ENCODE measurements around the gene NEK6. TPM values are rescaled to one million over a fixed set of nuclear protein-coding genes. Genes with fewer than 3 reads are reported as not detected.

Gene NEK6
- total and polyA plus RNA-seq, 3 donors from 2014 or later: 11.5 to 21.5 (median 21.4) TPM

DNA sequence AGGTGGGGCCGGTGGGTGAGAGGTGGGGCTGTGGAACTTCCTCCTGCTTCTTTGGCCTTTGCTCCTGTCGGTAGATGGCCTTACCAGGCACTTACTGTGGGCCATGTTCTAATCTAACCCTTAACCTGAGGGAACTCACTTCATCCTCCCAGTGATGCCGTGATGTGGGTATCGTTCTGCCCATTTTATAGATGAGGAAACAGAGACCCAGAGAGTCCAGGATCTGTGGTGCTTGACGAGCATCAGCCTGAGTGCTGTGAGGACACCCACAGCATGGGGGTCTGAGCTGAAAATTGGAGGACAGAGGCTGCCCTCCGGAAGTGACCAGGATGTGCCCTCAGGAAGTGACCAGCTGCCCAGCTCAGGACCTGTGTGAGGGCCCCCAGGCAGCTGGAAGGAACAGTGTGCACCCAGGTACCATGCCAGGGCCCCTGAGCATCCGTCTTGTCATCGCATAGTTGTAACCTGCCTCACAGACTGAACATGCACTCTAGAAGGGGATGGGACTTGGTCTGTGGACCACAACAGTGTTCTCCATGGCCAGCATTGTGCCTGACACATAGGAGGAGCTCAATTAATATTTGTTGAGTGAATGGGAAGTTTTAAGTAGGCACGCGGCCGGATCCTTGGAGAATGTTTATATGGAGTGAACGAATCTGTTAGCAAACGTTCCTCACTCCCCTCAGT lies 8.5 kb downstream of the NEK6 start:
- Histone ChIP-seq H3K27ac (no peak overlapping the region), H3K27me3 (no peaks in the 10 kb centered on the region), H3K9me3 (no peaks in the 10 kb centered on the region), H3K36me3 (ENCODE audit: low read depth, missing control alignments) (no peaks in the 10 kb centered on the region), H3K4me3 (no peak overlapping the region), H3K4me1 (peaks cover 18% of the 10 kb centered on the region)
- intact Hi-C loops (cut with DNase I; ENCODE audit: low total_unique reads): no loop called here
- WGBS, 2 donors: 88 to 89% methylated on average over 13 of the region's 13 CpGs
- TF ChIP-seq, protein P1, sequence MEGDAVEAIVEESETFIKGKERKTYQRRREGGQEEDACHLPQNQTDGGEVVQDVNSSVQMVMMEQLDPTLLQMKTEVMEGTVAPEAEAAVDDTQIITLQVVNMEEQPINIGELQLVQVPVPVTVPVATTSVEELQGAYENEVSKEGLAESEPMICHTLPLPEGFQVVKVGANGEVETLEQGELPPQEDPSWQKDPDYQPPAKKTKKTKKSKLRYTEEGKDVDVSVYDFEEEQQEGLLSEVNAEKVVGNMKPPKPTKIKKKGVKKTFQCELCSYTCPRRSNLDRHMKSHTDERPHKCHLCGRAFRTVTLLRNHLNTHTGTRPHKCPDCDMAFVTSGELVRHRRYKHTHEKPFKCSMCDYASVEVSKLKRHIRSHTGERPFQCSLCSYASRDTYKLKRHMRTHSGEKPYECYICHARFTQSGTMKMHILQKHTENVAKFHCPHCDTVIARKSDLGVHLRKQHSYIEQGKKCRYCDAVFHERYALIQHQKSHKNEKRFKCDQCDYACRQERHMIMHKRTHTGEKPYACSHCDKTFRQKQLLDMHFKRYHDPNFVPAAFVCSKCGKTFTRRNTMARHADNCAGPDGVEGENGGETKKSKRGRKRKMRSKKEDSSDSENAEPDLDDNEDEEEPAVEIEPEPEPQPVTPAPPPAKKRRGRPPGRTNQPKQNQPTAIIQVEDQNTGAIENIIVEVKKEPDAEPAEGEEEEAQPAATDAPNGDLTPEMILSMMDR (IDR thresholded peaks at IDR 0.05): no peak
- no peak for TF ChIP-seq POLR2A (IDR thresholded peaks at IDR 0.05)
- DNase-seq: no peak

DNA sequence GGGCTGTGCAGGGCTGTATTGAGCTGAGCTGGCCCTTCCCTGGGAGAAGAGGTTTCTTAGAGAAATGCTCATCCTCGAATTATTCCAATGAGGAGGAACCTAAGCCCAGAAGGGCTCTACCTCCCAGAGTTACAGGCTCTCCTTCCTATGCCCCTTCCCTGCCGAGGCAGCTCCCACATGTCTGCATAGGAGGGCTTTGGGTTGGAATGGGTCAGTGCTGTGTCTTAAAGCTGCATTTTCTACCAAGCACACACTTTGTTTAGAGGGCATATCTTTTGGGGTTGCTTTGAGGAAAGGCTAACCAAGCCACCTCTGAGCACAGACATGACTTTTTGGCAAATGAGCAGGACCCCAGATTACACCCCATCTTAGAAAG lies 9.1 kb downstream of the NEK6 start:
- Histone ChIP-seq H3K27ac (no peak overlapping the region), H3K27me3 (no peaks in the 10 kb centered on the region), H3K4me1 (peaks cover 14% of the 10 kb centered on the region), H3K9me3 (no peaks in the 10 kb centered on the region), H3K4me3 (no peak overlapping the region), H3K36me3 (ENCODE audit: low read depth, missing control alignments) (no peaks in the 10 kb centered on the region)
- no peak for TF ChIP-seq POLR2A (IDR thresholded peaks at IDR 0.05)
- TF ChIP-seq, protein P1 (IDR thresholded peaks at IDR 0.05): no peak
- 73 to 86% methylated on average over 2 of the region's 2 CpGs for WGBS, 2 donors
- intact Hi-C loops (cut with DNase I; ENCODE audit: low total_unique reads): no loop called here
- DNase-seq: no peak

DNA sequence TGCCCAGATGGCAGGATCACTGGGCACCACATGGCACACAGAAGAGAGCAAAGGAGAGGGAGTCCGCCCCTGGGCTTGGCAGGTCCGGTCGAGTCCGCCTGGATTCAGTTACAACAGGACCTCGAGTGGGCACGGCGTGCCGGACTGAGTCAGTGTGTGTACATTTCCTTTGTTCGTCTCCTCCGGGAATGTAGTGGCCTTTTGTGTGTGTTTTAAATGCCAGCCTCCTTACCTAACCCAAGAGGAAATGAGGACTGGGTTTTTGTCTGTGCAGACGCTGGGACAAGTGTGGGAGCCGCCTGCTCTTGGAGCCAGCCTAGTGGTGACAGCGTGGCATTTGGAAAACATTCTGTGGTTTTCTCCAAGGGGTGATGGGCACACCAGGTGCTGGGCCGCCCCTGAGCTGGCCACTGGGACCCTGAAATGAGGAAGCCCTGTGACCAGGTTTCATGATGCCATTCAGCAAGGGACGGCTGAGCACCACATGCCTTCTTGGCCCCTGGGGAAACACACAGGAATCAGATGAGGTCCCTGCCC lies 9.6 kb downstream of the NEK6 start:
- Histone ChIP-seq H3K36me3 (ENCODE audit: low read depth, missing control alignments) (no peaks in the 10 kb centered on the region), H3K9me3 (no peaks in the 10 kb centered on the region), H3K4me1 (peaks cover 12% of the 10 kb centered on the region), H3K27ac (no peak overlapping the region), H3K4me3 (no peak overlapping the region), H3K27me3 (no peaks in the 10 kb centered on the region)
- no peak for TF ChIP-seq POLR2A (IDR thresholded peaks at IDR 0.05)
- TF ChIP-seq, protein P1 (IDR thresholded peaks at IDR 0.05): no peak
- no peak for DNase-seq
- intact Hi-C loops (cut with DNase I; ENCODE audit: low total_unique reads): no loop called here
- 76 to 83% methylated on average over 11 to 15 of the region's 15 CpGs for WGBS, 2 donors

DNA sequence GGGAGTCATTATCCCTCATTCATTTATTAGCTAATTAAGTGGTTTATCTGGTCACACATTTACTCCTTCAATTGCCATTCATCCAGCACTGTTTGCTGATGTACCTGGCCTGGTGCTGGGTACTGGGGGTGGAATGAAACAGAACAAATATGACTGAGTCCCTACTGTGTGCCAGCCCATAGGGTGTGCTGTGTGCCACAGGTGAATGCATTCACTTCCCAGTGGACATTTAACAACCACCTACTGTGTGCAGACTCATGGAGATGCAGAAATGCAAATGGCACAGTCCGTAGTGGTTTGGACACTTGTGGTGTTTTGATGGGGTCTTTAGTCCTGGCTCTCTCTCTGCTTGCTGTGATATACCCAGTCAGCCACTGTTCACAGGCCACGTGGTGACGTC lies 10.5 kb downstream of the NEK6 start:
- no peak for DNase-seq
- Histone ChIP-seq H3K4me3 (no peak overlapping the region), H3K9me3 (no peaks in the 10 kb centered on the region), H3K4me1 (peaks cover 8% of the 10 kb centered on the region), H3K36me3 (ENCODE audit: low read depth, missing control alignments) (no peaks in the 10 kb centered on the region), H3K27me3 (no peaks in the 10 kb centered on the region), H3K27ac (no peak overlapping the region)
- 94 to 96% methylated on average over 3 of the region's 3 CpGs for WGBS, 2 donors
- TF ChIP-seq POLR2A (IDR thresholded peaks at IDR 0.05): no peak
- TF ChIP-seq, protein P1 (IDR thresholded peaks at IDR 0.05): no peak
- intact Hi-C loops (cut with DNase I; ENCODE audit: low total_unique reads): no loop called here

DNA sequence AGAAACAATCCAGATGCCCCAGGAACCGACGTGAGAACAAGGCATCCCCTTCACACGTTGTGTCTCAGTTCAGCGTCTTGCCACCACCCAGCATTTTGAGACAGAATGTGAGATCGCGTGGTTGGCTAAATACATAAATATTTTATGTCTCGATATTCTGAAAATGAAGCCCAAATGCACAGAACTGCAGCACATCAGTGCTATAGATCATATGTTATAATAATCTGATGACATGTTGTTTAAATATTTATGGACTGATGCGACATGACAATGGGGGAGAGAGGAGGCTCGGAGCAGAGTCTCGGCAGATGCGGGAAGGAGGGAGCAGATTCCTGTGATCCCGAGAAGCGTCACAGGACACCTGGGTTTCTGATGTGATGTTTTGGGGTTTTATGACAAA lies 10.9 kb downstream of the NEK6 start:
- intact Hi-C loops (cut with DNase I; ENCODE audit: low total_unique reads): no loop called here
- H3K36me3 ChIP-seq (ENCODE audit: low read depth, missing control alignments): no peaks in the 10 kb centered on the region
- H3K4me1 ChIP-seq: peaks cover 8% of the 10 kb centered on the region
- no peak overlapping the region for H3K4me3 ChIP-seq
- DNase-seq: no peak
- no peaks in the 10 kb centered on the region for H3K27me3 ChIP-seq
- no peak overlapping the region for H3K27ac ChIP-seq
- no peaks in the 10 kb centered on the region for H3K9me3 ChIP-seq
- 92 to 93% methylated on average over 13 of the region's 13 CpGs for WGBS, 2 donors
- TF ChIP-seq, protein P1 (IDR thresholded peaks at IDR 0.05): no peak
- no peak for TF ChIP-seq POLR2A (IDR thresholded peaks at IDR 0.05)

Measured in testis (tissue), 3 donors.